ENCODE measurements around the gene ESYT2.

The ESYT2 gene

DNA sequence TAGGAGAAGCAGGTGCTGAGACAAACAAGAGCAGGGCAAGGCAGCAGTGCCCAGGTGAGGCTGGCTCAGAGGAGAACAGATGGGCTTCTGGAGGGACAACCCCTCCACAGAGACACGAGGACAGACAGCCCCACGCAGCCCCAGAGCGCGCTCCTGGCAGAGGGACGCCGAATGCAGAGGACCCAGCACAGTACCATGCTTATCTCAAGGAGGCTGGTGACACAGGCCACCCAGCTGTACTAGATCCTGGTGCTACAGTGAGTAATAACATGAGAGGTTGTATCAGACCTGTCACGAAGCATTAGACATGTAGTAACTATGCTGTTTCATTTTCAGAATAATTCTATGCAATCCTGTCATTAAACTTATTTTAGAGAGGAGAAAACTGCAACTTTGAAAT lies 64.3 kb downstream of the ESYT2 start:
- DNase-seq: no peak

DNA sequence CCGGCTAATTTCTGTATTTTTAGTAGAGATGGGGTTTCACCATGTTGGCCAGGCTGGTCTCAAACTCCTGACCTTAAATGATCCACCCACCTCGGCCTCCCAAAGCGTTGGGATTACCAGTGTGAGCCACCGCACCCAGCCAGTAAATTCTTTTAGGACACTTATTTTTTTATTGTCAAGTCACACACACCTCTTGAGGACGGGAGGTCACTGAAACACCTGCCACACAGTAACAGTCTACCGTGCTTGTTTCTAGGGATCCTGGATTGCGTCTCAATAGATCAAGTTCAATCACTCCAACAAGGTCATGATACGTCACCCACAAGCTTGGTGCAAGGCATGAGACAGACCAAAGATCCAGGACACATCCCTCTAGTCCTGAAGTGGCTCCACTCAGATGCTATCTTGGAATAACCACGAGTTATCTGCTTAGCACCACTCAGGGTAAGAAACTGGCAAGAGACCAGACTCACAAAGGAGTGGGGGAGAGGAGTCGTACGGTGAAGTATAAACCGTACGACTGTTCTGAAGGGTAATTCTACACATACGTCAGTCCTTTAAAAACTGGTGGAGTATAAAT lies 65.8 kb downstream of the ESYT2 start:
- no peak for DNase-seq

DNA sequence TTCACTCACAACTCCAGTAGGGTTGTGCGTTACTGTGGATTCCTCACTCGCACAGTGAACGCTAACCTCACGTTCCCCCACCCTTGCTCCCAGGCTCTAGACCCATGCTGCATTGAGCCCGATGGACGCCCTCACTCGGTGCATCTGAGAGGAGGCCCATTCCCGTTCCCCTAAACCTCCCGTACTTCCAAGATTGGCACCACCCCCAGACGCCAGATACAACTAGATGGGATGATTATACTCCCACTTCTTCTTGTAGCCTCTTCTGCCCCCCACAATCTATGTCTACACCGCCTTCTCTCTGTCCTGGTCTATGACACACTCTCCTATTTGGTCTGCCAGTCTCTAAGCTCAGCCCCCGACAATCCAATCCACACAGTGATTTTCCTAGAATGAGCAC lies 67.4 kb downstream of the ESYT2 start:
- DNase-seq: no peak

DNA sequence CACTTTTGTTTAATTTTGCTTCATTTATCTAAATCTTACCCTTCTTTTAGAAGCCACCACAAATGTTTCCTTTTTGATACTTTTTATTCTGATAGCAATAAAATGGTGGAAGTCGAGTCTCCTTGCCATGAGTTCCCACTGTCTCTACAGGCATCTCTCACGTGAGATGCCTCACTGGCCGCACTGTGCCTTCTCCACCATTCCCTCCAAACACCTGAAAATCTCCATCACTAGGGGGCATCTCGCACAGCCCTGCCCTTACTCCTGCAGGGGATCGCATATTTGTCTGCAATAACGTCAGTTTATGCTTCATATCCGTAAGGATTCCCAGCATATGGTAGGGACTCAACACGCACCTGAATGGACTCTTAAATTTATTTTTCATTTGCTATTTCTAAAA lies 68.4 kb downstream of the ESYT2 start:
- DNase-seq: no peak

DNA sequence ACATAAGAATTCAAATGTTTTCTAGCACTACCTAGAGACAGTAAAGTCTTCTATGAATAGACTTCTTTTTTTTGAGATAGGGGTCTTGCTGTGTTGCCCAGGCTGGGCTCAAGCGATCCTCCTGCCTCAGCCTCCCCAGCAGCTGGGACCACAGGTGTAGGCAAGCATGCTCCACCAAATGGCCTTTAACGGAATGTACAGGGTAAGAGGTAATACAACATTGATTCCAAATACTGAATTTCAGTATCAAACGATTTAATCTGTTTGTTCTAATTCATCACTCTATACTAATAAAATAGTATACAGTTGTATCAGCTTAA lies 68.9 kb downstream of the ESYT2 start:
- DNase-seq: no peak

DNA sequence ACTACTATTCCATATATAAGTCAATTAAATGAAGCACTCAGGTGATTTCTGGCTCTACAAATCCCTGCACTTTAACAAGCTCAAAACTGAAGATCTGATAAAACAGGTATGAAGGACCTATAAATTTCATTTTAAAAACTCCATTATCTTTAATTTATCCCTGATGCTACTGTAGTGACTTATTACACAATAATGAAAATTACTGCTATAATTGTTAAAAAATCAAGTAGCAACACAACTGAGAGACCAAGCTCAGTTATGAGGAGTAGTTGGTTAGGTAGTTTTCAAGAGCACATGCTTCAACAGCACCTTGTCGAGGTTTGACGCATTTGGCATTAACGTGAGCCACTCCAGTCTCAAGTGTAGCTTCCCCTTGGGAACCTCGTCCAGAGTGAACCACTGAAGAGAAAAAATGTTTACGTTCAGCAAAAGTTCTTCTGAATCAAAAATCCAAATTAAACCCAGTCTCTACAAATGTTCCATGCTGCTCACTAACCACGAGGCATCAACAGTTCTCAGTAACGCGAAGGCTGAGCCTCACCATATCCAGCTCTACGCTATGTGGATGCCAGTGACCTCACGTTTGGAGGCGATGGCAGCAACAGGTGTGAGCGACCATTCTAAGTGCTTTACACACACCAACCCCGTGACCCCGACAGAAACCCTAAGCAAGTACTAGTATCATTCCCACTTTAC lies 69.4 kb downstream of the ESYT2 start:
- DNase-seq: no peak

DNA sequence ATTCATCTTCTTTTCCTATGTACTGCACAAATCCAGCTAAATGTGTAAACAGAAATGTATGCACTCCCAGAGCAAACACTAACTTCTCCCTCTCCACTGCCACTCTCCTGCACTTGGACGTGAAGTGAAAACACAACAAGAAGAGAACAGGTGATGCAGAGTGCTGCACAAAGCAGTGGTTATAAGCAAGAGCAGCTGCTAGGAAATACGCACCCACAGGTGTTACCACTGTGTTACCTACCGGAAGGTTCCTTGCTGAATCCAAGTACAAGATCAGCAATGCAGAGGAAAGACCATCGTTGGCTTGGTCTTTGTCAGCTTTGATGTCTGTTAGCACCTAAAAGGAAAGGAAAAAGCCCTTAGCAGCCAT lies 70.1 kb downstream of the ESYT2 start:
- no peak for DNase-seq

DNA sequence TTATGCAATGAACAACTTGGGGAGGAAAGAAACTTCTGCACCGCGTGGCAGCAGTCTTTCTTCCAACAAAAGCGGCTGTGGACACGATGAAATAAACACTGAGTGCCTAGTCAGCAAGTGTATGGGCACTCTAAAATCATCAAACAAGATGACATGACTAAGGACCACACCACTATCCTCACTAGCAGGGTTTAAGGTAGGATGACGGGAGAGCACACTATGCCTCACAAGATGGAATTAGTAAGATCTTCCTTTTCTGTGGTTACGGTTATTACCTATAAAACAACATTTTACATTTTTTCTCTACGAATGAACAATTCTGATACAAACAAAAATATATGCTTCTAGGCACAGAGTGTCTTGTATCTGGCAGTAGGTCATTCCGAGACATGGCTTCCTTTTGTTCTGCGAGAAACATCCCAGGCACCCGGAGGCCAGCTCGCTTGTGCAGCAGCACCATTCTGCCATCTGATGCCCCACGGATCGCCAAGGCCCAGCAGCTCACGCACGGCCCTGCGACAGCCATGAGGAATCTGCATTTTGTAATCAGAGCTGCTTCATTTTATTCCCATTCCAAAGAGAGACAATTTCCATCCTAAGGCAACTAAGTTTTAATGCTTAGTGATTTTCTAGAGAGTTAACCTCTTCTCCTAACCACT lies 70.6 kb downstream of the ESYT2 start:
- DNase-seq: no peak

DNA sequence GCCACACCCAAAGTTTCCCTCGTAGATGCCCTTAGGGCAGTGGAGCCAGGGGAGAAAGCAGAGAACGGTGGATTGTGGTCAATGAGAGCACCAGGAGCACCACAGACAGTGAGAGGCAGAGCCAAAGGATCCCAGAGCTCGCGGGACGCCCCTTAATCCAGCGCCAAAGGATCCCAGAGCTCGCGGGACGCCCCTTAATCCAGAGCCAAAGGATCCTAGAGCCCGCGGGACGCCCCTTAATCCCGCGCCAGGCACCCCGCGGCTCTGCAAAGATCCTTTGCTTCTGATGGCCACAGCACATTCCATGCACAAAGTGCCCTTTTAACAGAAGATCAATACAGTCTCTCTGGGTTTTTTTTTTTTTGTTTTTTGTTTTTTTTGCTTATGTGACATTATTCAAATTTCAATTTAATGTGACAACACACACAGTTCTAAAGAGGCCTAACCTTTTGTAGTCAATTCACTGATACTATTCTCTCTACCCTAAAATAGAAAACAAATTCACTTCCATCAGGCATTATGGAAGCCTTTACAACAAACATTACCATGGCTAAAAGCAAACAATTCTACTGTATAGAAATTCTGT lies 71.8 kb downstream of the ESYT2 start:
- DNase-seq: no peak

DNA sequence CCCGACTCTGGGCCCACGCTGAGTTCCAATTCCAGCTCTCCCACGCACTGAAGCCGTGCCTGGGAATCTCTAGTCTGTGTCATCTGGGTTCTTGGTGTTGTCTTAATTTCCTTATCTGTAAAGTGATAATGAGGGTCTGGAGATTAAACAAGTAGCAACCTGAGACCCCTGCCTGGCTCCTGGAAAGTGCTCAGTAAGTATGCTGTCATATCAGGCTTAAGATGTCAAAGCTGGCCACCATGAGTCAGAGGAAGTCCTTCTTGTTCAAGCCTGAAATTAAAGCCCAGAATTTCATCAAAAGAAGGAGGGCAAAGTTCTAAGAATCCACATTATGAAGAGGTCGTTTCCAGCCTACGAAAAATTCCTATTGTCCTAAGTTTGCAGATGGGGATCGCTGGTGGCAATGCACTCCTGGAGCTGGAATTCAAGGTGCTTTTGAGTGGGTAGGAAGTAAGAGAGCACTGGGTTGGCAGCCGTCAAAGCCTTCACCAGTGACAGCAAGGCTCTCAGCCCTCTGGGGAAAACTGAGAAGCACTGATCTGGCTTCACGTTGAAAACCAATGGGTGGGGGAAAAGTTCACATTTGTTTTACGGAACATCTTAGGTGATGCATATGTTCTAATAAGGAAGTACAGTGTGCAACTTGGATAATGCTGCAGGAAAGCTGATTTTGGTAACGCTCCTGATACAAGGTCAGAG lies 74.4 kb downstream of the ESYT2 start:
- DNase-seq: no peak

DNA sequence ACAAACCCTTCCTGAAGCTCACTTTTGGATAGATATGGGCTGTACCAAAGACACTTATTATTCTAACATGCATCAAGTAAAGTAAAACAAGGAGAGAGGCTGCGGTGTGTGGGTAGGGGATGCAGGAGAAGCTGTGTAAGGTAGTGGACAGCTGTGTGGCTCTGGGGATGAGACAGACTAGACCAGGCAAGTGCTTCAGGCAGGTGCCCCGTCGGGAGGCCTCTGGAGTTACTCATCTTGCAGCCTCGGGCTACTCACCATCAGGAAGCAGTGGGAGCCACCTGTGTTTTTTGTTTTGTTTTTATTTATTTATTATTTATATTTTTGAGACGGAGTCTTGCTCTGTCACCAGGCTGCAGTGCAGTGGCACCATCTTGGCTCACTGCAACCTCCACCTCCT lies 75.4 kb downstream of the ESYT2 start:
- DNase-seq: no peak

DNA sequence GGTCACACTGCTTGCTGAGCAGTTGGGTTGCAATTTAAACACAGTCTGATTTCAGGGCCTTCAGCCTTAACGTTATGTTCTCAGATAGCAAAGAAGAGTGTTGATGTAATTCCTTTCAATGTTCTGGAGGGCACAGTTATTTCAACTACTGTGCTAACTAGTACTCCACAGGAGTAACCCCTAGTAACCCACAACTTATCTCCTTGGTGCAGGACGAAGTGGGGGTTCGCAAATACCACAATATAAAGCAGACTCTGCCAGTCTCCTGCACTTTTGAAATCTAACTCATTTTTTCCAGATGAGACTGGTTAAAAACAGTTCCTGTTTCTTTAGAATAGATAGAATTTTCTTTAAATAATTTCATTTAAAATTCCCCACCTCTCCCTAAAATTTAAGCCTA lies 77.6 kb downstream of the ESYT2 start:
- no peak for DNase-seq

DNA sequence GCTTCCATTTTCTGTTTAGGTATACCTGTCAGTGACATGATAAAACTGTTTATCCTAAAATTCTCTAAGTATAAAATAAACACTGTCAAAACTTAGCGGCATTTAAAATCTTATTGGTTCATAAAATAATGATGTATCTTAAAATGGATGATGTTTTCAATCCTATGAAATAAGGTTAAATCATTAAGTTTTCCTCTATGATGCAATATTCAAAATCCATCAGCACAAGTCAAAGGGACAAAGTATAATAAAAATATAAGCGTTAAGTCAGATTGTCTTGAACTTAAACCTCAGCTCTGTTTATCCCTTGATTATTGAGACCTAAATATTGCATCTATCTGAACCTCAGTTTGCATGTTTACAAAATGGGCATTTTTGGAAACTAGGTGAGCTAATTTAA lies 78.1 kb downstream of the ESYT2 start:
- DNase-seq: no peak

DNA sequence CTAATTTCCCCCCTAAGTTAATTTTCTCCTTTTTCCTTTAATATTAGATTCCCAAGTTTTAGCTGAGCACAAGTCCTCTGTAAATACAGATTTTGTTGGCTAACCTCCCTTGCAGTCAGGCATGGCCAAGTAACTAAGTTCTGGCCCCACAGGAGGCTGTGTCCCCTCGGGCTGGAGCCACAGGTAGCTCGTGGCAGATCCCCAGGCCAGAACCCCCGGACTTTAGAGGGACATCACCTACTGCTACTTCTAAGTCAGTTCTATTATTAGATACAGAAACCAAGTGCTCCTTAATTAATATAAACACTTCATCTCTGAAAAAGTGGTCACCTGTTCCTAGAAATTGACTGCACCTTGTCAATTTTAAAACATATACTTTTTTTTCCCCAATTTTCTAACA lies 78.6 kb downstream of the ESYT2 start:
- DNase-seq: no peak

DNA sequence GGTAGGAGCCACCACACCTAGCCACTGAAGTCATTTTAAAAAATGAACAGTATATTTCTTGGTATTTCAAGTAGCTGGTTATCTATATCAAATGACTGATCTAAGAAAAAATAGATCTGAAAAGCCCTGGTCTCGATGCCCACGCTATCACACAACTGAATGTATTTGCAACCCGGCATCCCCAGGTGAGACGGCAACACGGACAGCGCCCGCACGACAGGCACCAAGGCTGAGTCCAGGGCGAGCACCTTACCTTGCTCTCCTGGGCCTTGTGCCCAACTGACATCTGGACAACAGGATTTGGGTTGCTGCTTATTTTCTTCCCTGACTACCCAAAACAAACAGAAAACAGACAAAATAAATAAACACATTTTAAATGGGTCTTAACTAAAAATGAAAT lies 79.9 kb downstream of the ESYT2 start:
- DNase-seq: no peak

DNA sequence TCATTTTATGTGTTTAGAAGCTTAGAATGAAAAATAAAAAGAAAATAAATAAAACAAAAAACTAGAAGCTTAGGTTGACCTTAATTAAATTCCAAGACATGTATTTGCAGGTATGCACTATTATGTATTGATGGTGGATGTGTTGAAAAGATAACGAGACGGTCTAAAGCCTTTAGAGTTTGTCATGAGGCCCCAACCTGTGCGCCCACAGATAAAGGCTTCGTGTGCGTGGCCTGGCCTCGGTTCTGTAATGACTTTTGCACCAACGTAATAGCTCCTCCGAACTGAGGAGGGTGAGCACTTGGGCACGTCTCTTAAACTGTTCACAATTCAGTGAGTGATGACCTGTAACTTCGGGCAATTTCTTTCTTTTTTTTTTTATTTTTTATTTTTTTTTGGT lies 81.0 kb downstream of the ESYT2 start:
- DNase-seq: no peak

DNA sequence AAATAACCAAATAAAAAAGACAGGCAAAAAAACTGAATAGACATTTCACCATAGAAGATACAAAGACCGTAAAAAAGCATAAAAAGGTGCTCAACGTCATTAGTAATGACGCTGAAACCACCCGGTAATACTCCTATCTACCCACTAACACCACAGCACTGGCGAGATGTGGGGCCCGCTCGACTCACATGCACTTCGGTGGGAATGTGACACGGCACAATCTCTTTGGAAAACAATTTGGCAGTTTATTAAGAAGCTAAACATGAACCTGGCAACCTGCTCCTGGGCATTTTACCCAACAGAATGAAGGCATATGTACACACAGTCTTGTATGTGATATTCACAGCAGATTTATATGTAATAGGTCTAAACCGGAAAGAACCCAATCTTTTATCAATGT lies 81.9 kb downstream of the ESYT2 start:
- DNase-seq: no peak

DNA sequence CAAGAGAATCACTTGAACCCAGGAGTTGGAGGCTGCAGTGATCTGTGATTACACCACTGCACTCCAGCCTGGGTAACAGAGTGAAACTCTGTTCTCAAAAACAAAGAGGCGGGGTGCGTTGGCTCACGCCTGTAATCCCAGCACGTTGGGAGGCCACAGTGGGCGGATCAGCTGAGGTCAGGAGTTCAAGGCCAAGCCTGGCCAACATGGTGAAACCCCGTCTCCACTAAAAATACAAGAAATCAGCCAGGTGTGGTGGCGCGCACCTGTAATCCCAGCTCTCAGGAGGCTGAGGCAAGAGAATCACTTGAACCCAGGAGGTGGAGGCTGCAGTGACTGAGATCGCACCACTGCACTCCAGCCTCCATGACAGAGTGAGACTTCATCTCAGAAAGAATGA lies 82.4 kb downstream of the ESYT2 start:
- no peak for DNase-seq

DNA sequence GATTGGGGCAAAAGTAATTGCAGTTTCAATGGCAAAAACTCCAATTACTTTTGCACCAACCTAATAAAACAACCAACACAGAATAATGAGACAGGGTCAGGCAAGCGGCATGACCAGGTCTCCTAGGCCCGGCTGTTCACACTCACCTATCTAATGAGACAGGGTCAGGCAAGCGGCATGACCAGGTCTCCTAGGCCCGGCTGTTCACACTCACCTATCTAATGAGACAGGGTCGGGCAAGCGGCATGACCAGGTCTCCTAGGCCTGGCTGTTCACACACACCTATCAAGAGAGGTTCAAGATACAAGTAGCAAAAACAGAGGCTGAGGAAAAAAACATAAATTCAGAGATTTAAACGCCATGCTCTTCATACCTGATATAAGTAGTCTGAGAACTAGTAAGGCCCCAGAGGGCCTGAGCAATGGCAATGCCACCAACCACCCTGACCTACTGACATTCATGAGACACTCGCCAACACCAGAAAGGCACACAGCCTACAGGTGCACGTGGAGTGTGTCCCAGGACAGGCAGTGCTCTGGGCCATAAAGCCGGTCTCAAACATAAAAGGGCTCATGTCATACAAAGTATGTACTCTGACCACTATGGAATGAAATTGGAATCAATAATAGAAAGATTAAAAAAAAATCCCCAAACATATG lies 84.1 kb downstream of the ESYT2 start:
- no peak for DNase-seq

DNA sequence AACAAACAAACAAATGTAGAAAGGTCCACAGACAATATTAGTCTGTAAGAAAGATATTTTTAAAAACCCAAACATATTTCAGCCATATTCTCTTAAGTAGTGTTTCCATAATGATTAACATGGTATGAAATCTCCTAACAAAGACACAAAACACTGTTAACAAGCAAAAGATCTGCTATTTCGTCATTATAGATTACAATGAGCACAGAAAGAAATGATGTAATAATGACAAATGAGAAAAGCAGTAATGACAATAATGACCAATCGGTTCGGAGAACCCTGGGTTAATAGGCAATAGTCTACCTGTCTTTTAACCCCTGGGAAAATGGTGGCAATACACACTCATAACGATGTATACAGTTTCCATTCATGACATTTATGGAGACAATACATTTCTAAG lies 85.2 kb downstream of the ESYT2 start:
- no peak for DNase-seq

DNA sequence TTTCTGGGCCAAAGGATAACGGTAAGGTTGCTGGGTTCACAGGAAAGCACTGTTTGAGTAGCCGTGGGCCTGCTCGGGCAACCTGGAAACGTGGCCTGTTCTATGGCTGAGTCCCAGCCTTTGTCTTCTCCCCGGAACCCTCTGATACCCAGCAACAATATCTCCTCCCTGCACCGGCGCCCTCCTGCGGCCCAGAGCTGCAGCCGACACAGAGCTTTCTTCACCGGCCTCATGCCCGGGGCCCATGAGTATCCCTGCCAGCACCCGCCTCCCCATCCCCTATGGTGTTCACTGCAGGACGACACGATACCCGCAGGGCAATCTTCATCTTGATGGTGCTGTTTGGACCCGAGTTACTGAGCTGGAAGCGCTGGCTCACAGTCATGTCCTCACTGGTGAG lies 86.1 kb downstream of the ESYT2 start:
- no peak for DNase-seq

DNA sequence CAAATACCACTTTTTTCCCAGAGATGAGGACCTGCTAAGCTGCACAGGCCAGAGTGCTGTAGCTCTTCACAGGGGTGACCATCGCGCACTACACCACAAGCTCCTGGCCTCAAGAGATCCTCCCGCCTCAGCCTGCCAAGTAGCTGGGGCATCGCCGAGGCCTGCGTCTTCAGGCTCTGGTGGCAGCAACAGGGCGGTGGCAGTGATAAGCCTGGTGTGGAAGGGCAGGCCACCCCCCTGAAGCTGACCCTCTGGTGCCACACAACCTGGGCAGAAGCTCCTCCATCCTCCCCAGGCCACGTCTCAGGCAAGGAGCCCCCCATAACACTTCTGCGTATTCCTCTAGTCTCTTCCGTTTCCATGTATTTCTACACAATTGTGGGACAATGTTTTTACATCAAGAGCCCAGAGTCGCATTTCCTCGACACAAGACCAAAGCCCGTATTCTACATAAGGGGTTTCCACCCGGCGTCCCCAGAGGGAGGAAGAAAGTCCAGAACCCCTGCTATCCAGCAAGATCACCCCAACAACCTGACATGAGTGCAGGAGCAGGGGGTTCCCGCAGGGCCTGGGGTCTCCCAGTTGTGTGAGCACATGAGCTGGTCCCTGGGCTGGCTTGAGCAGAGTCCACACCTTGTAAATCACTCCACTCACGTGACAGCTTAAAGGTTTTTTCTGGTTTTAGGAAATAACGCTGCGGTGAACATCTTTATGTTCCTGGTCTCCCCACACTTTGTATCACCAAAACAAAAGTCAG lies 87.1 kb downstream of the ESYT2 start:
- no peak for DNase-seq

DNA sequence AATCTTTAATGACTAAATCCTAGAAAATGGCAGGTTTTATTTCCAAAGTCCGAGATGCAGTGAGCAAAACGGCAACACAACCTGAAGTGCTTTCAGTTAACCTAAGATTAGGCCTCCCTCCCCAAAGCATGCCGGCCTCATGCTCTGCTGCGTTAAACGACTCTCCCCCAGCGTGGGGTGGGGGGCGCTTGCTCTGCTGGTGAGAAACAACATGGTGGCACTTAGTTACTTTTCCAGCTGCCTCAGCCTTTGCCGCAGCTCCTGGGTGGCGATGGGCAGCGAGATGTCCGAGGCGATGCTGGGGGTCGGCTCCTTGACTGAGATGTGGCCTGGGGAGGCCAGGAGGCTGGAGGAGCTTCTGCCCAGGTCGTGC lies 88.0 kb downstream of the ESYT2 start:
- DNase-seq: no peak

Data from suppressor macrophage treated with lipopolysaccharide for 4 hours (primary cell).